ENCODE data around the gene ADAM11. TPM values are rescaled to one million over a fixed set of nuclear protein-coding genes. Genes with fewer than 3 reads are reported as not detected.
A peak's percentile ranks its signal among the peaks of the same experiment; 100 is the strongest.

The ADAM11 gene
- total RNA-seq, 2 experiments from 2014 or later: 0.55 to 0.77 TPM

- H3K9me3 Mint-ChIP-seq: no peaks in the 10 kb centered on the region
- ATAC-seq (ENCODE audit: low read depth) (no peak), DNase-seq (no peak)
- no peak overlapping the region for H3K4me3 Mint-ChIP-seq
- H3K27me3 Mint-ChIP-seq: peaks cover 38% of the 10 kb centered on the region
- H3K4me1 Mint-ChIP-seq: no peaks in the 10 kb centered on the region
- H3K27ac Mint-ChIP-seq: no peak overlapping the region
- H3K36me3 Mint-ChIP-seq: no peaks in the 10 kb centered on the region
- POLR2A ChIA-PET: no interaction called here
Measured at GRCh38 chr17:44760474-44761308, 1.9 kb downstream of the ADAM11 start.

- H3K4me1 Mint-ChIP-seq: no peaks in the 10 kb centered on the region
- DNase-seq (no peak), ATAC-seq (ENCODE audit: low read depth) (no peak)
- no peak overlapping the region for H3K4me3 Mint-ChIP-seq
- H3K27ac Mint-ChIP-seq: no peak overlapping the region
- POLR2A ChIA-PET: no interaction called here
- no peaks in the 10 kb centered on the region for H3K36me3 Mint-ChIP-seq
- peaks cover 34% of the 10 kb centered on the region for H3K27me3 Mint-ChIP-seq
- no peaks in the 10 kb centered on the region for H3K9me3 Mint-ChIP-seq
Measured at GRCh38 chr17:44761932-44762810, 3.4 kb downstream of the ADAM11 start.

GRCh38 chr17:44763170-44763569 is 4.4 kb downstream of the ADAM11 start:
- Mint-ChIP-seq H3K4me3 (no peak overlapping the region), H3K36me3 (no peaks in the 10 kb centered on the region), H3K27ac (no peak overlapping the region), H3K9me3 (no peaks in the 10 kb centered on the region), H3K4me1 (peaks cover 6% of the 10 kb centered on the region), H3K27me3 (peaks cover 25% of the 10 kb centered on the region)
- POLR2A ChIA-PET: interaction anchor here (1.2 kb wide), 1 partner anchor 10 kb away, joined by 4 read pairs; no protein-coding TSS in a partner anchor
- ATAC-seq (ENCODE audit: low read depth) (no peak), DNase-seq (no peak)

- no peak for ATAC-seq (ENCODE audit: low read depth)
- Mint-ChIP-seq H3K4me3 (no peak overlapping the region), H3K4me1 (peaks cover 12% of the 10 kb centered on the region), H3K27ac (no peak overlapping the region), H3K36me3 (no peaks in the 10 kb centered on the region), H3K9me3 (no peaks in the 10 kb centered on the region), H3K27me3 (peaks cover 16% of the 10 kb centered on the region)
- POLR2A ChIA-PET: no interaction called here
- DNase-seq: no peak
Measured at GRCh38 chr17:44765965-44766364, 7.2 kb downstream of the ADAM11 start.

- POLR2A ChIA-PET: interaction anchor here (0.6 kb wide), 2 partner anchors 132 to 290 kb away, joined by 4 read pairs; no protein-coding TSS in a partner anchor
- DNase-seq (no peak), ATAC-seq (ENCODE audit: low read depth) (no peak)
- Mint-ChIP-seq H3K9me3 (no peaks in the 10 kb centered on the region), H3K27ac (no peak overlapping the region), H3K4me3 (no peak overlapping the region), H3K36me3 (no peaks in the 10 kb centered on the region), H3K4me1 (peaks cover 12% of the 10 kb centered on the region), H3K27me3 (peaks cover 12% of the 10 kb centered on the region)
Measured at GRCh38 chr17:44766409-44767038, 7.7 kb downstream of the ADAM11 start.

GRCh38 chr17:44767493-44767892 is 8.7 kb downstream of the ADAM11 start:
- POLR2A ChIA-PET: no interaction called here
- Mint-ChIP-seq H3K27me3 (peaks cover 11% of the 10 kb centered on the region), H3K4me3 (no peak overlapping the region), H3K4me1 (peaks cover 12% of the 10 kb centered on the region), H3K27ac (no peak overlapping the region), H3K36me3 (no peaks in the 10 kb centered on the region), H3K9me3 (no peaks in the 10 kb centered on the region)
- ATAC-seq (ENCODE audit: low read depth): no peak
- no peak for DNase-seq

GRCh38 chr17:44768505-44769142 is 9.8 kb downstream of the ADAM11 start:
- ATAC-seq (ENCODE audit: low read depth) (peak; percentile 67), DNase-seq (no peak)

GRCh38 chr17:44769230-44769629 is 10.4 kb downstream of the ADAM11 start:
- POLR2A ChIA-PET: interaction anchor here (0.7 kb wide), 1 partner anchor 410 kb away, joined by 3 read pairs; no protein-coding TSS in a partner anchor
- ATAC-seq (ENCODE audit: low read depth): no peak
- Mint-ChIP-seq H3K4me3 (no peak overlapping the region), H3K4me1 (peaks cover 12% of the 10 kb centered on the region), H3K27me3 (peaks cover 12% of the 10 kb centered on the region), H3K36me3 (no peaks in the 10 kb centered on the region), H3K9me3 (no peaks in the 10 kb centered on the region), H3K27ac (no peak overlapping the region)
- DNase-seq: no peak

More at GRCh38 chr17:44768505-44769142, 9.8 kb downstream of the ADAM11 start:
- no peaks in the 10 kb centered on the region for H3K9me3 Mint-ChIP-seq
- H3K4me1 Mint-ChIP-seq: peaks cover 12% of the 10 kb centered on the region
- peak overlapping the region; percentile 49 for H3K4me3 Mint-ChIP-seq
- POLR2A ChIA-PET: no interaction called here
- no peaks in the 10 kb centered on the region for H3K36me3 Mint-ChIP-seq
- H3K27ac Mint-ChIP-seq: peak overlapping the region; percentile 6
- H3K27me3 Mint-ChIP-seq: peaks cover 10% of the 10 kb centered on the region

- H3K36me3 Mint-ChIP-seq: no peaks in the 10 kb centered on the region
- H3K27me3 Mint-ChIP-seq: peaks cover 12% of the 10 kb centered on the region
- no peaks in the 10 kb centered on the region for H3K9me3 Mint-ChIP-seq
- POLR2A ChIA-PET: interaction anchor here (0.7 kb wide), 1 partner anchor 410 kb away, joined by 3 read pairs; no protein-coding TSS in a partner anchor
- DNase-seq: no peak
- H3K4me3 Mint-ChIP-seq: no peak overlapping the region
- no peak overlapping the region for H3K27ac Mint-ChIP-seq
- no peak for ATAC-seq (ENCODE audit: low read depth)
- peaks cover 12% of the 10 kb centered on the region for H3K4me1 Mint-ChIP-seq
Measured at GRCh38 chr17:44769647-44770084, 10.9 kb downstream of the ADAM11 start.

GRCh38 chr17:44770166-44770925 is 11.6 kb downstream of the ADAM11 start:
- Mint-ChIP-seq H3K27me3 (peaks cover 12% of the 10 kb centered on the region), H3K4me1 (peaks cover 14% of the 10 kb centered on the region), H3K4me3 (no peak overlapping the region), H3K9me3 (no peaks in the 10 kb centered on the region), H3K36me3 (no peaks in the 10 kb centered on the region), H3K27ac (no peak overlapping the region)
- POLR2A ChIA-PET: no interaction called here
- ATAC-seq (ENCODE audit: low read depth): no peak
- DNase-seq: no peak

- Mint-ChIP-seq H3K9me3 (no peaks in the 10 kb centered on the region), H3K4me3 (no peak overlapping the region), H3K27ac (no peak overlapping the region), H3K36me3 (no peaks in the 10 kb centered on the region), H3K4me1 (peaks cover 15% of the 10 kb centered on the region), H3K27me3 (peaks cover 17% of the 10 kb centered on the region)
- POLR2A ChIA-PET: no interaction called here
- DNase-seq (no peak), ATAC-seq (ENCODE audit: low read depth) (no peak)
Measured at GRCh38 chr17:44772308-44773045, 13.7 kb downstream of the ADAM11 start.

- Mint-ChIP-seq H3K9me3 (no peaks in the 10 kb centered on the region), H3K27ac (no peak overlapping the region), H3K36me3 (no peaks in the 10 kb centered on the region), H3K27me3 (peaks cover 17% of the 10 kb centered on the region), H3K4me3 (no peak overlapping the region), H3K4me1 (peaks cover 10% of the 10 kb centered on the region)
- ATAC-seq (ENCODE audit: low read depth) (no peak), DNase-seq (no peak)
- POLR2A ChIA-PET: no interaction called here
Measured at GRCh38 chr17:44773140-44773539, 14.4 kb downstream of the ADAM11 start.
